IMR-90 (cell line): ENCODE data around the gene SCN8A.

Experiments
- BHLHE40 ChIP-seq: fragments of 150-350 bp; IDR thresholded peaks from 2 replicates; pipeline ENCODE4 v1.6.1; 2016; ENCODE audit warnings: mild to moderate bottlenecking, low read depth, low read length
- CEBPB ChIP-seq: IDR thresholded peaks from 2 replicates; pipeline ENCODE4 v1.6.1; 2012; ENCODE audit warnings: low read depth, low read length, improper control_type of control experiment
- CHD1 ChIP-seq: IDR thresholded peaks from 2 replicates; pipeline ENCODE4 v1.6.1; 2012; ENCODE audit warnings: low read depth, low read length, improper control_type of control experiment
- ELK1 ChIP-seq: fragments of 150-350 bp; IDR thresholded peaks from 2 replicates; pipeline ENCODE4 v1.6.1; 2016; ENCODE audit warnings: low read depth, mild to moderate bottlenecking, low read length, moderate library complexity, borderline replicate concordance
- MAFK ChIP-seq: IDR thresholded peaks from 2 replicates; pipeline ENCODE4 v1.6.1; 2012; ENCODE audit warnings: low read depth, low read length, improper control_type of control experiment
- MAZ ChIP-seq: IDR thresholded peaks from 2 replicates; pipeline ENCODE4 v1.6.1; 2012; ENCODE audit warnings: low read depth, mild to moderate bottlenecking, low read length, improper control_type of control experiment, moderate library complexity, borderline replicate concordance
- MXI1 ChIP-seq: IDR thresholded peaks from 2 replicates; pipeline ENCODE4 v1.6.1; 2012; ENCODE audit warnings: low read depth, mild to moderate bottlenecking, low read length, moderate library complexity, borderline replicate concordance
- NFE2L2 ChIP-seq: fragments of 150-350 bp; IDR thresholded peaks from 2 replicates; pipeline ENCODE4 v1.6.1; 2016; ENCODE audit warnings: low read depth, mild to moderate bottlenecking, low read length
- POLR2A ChIP-seq: IDR thresholded peaks from 2 replicates; pipeline ENCODE4 v1.6.1; 2012; ENCODE audit warnings: mild to moderate bottlenecking, low read depth, low read length
- RAD21 ChIP-seq: IDR thresholded peaks from 2 replicates; pipeline ENCODE4 v1.6.1; 2012; ENCODE audit warnings: low read length, improper control_type of control experiment
- RFX5 ChIP-seq: IDR thresholded peaks from 2 replicates; pipeline ENCODE4 v1.8.0; 2012; ENCODE audit warnings: low read depth, mild to moderate bottlenecking, low read length, moderate library complexity
- SMC3 ChIP-seq: fragments of 150-350 bp; IDR thresholded peaks from 2 replicates; pipeline ENCODE4 v1.6.1; 2016; ENCODE audit warnings: low read depth, mild to moderate bottlenecking, antibody characterized with exemption, low read length, moderate library complexity
- TF ChIP-seq, protein P1 (sequence below): conservative IDR thresholded peaks from 2 replicates; pipeline ENCODE4 v1.5.1; 2012; ENCODE audit warnings: mild to moderate bottlenecking, low read depth, low read length, improper control_type of control experiment
- TF ChIP-seq, protein P2 (sequence below): fragments of 150-350 bp; IDR thresholded peaks from 2 replicates; pipeline ENCODE4 v1.6.1; 2017; ENCODE audit warnings: mild to moderate bottlenecking, antibody characterized with exemption, low read length, low read depth

DNA sequence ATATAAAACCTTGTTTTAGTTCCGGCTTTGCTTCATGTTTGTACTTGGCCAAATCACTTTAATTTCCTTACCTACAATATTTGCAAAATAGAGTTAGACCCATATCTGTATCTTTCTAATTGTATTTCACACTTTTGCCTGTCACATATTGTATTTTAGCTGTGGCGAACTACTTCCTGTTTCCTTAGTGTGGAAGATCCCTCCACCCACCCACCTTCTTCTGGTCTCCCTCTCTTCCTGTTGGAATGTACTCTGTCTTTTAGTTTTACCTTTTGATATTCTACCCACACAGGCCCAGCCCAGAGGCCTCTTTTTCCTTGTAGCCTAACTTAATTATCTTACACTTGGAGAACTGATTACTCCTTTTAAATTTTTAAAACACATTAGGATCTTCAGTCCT lies 78.2 kb downstream of the SCN8A start:
- TF ChIP-seq RAD21 = no peak
- no peak for TF ChIP-seq RFX5
- TF ChIP-seq MXI1 = no peak
- no peak for TF ChIP-seq ELK1
- TF ChIP-seq MAFK = no peak
- TF ChIP-seq POLR2A = no peak
- TF ChIP-seq, protein P1, sequence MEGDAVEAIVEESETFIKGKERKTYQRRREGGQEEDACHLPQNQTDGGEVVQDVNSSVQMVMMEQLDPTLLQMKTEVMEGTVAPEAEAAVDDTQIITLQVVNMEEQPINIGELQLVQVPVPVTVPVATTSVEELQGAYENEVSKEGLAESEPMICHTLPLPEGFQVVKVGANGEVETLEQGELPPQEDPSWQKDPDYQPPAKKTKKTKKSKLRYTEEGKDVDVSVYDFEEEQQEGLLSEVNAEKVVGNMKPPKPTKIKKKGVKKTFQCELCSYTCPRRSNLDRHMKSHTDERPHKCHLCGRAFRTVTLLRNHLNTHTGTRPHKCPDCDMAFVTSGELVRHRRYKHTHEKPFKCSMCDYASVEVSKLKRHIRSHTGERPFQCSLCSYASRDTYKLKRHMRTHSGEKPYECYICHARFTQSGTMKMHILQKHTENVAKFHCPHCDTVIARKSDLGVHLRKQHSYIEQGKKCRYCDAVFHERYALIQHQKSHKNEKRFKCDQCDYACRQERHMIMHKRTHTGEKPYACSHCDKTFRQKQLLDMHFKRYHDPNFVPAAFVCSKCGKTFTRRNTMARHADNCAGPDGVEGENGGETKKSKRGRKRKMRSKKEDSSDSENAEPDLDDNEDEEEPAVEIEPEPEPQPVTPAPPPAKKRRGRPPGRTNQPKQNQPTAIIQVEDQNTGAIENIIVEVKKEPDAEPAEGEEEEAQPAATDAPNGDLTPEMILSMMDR = no peak
- TF ChIP-seq, protein P2, sequence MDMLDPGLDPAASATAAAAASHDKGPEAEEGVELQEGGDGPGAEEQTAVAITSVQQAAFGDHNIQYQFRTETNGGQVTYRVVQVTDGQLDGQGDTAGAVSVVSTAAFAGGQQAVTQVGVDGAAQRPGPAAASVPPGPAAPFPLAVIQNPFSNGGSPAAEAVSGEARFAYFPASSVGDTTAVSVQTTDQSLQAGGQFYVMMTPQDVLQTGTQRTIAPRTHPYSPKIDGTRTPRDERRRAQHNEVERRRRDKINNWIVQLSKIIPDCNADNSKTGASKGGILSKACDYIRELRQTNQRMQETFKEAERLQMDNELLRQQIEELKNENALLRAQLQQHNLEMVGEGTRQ = no peak
- no peak for TF ChIP-seq MAZ
- no peak for TF ChIP-seq CHD1
- TF ChIP-seq SMC3 = no peak
- no peak for TF ChIP-seq CEBPB
- no peak for TF ChIP-seq NFE2L2
- TF ChIP-seq BHLHE40 = no peak
